H1 (cell line): ENCODE measurements around the gene FBXO28. TPM values are rescaled to one million over a fixed set of nuclear protein-coding genes. Genes with fewer than 3 reads are reported as not detected.

Source experiments
- CBX5 ChIP-seq: fragments of 300-800, 300-1000 bp; sonication (generic); IDR thresholded peaks from 2 replicates; pipeline ENCODE4 v1.7.1; 2016; ENCODE audit warnings: antibody characterized with exemption, low read length, low read depth
- E2F6 ChIP-seq: IDR thresholded peaks from 2 replicates; pipeline ENCODE4 v1.6.1; 2012; ENCODE audit warnings: inconsistent platforms
- HDAC2 ChIP-seq, 2 experiments: fragments of 300-600 bp in 1 of 2; sonication (generic) in 1 of 2; IDR thresholded peaks; 2 replicates each; pipeline ENCODE4 v1.6.1; 2011 to 2012; ENCODE audit warnings: low read depth in 2 of 2, low read length in 2 of 2, mild to moderate bottlenecking in 2 of 2, moderate library complexity in 2 of 2, borderline replicate concordance in 1 of 2, inconsistent platforms in 1 of 2
- HDAC6 ChIP-seq: IDR thresholded peaks from one replicate; pipeline ENCODE4 v1.7.1; 2012; ENCODE audit warnings: low read depth, mild to moderate bottlenecking, inconsistent platforms, low read length, moderate library complexity
- KDM4A ChIP-seq: IDR thresholded peaks from one replicate; pipeline ENCODE4 v1.7.1; 2012; ENCODE audit warnings: low read depth, mild to moderate bottlenecking, moderate library complexity, low read length, inconsistent platforms; ENCODE audit not compliant: severe bottlenecking
- POLR2A ChIP-seq, 2 experiments: IDR thresholded peaks; 1 replicate in 1 of 2; 2 replicates in 1 of 2; pipeline ENCODE4 v1.6.1; 2011; ENCODE audit warnings: low read depth in 2 of 2, low read length in 2 of 2, mild to moderate bottlenecking in 2 of 2; ENCODE audit errors: control extremely low read depth in 1 of 2
- POLR2AphosphoS5 ChIP-seq: IDR thresholded peaks from 2 replicates; pipeline ENCODE4 v1.6.1; 2011; ENCODE audit warnings: low read depth, low read length
- RNF2 ChIP-seq: fragments of 200-900, 300-1000 bp; sonication (generic); IDR thresholded peaks from 2 replicates; pipeline ENCODE4 v1.7.1; 2016; ENCODE audit warnings: borderline replicate concordance, low read depth, mild to moderate bottlenecking, antibody characterized with exemption, low read length; ENCODE audit not compliant: poor library complexity, severe bottlenecking; ENCODE audit errors: missing control alignments
- SAP30 ChIP-seq: fragments of 300-600 bp; sonication (generic); IDR thresholded peaks from 2 replicates; pipeline ENCODE4 v1.7.1; 2012; ENCODE audit warnings: low read length, moderate library complexity, mild to moderate bottlenecking, inconsistent platforms; ENCODE audit not compliant: insufficient read depth, insufficient replicate concordance
- polyA plus RNA-seq, 7 experiments: library from polyadenylated mRNA; depleted of rRNA in 3 of 7; stranded (reverse) in 5 of 7; unstranded in 2 of 7; fragments of >200 nt in 5 of 7; fragments of 200-250 nt in 2 of 7; gene quantifications; 1 replicate in 5 of 7; 2 replicates in 1 of 7; 4 replicates in 1 of 7; pipeline versions ENCODE4 v1.2.1 to v1.2.3, GENCODE V29; 2011 to 2013; ENCODE audit warnings: missing spikeins in 2 of 7, mixed read lengths in 2 of 7
- total RNA-seq: library from RNA; stranded (reverse); fragmentation: NEBNext Ultra II Directional; extraction: Animal tissue kit (Norgen Biotek cat#: 25700); gene quantifications from 2 replicates; pipeline ENCODE4 v1.2.1, GENCODE V29; 2021

FBXO28 gene
- total and polyA plus RNA-seq, 2 of the 8 experiments (the other 6 are each of a cell fraction or from before 2014, with no cell fraction given), result 10.3 to 42.5 TPM

GRCh38 chr1:224193319-224193966 is 79.5 kb downstream of the FBXO28 start (continued):
- TF ChIP-seq KDM4A (no peak), RNF2 (no peak), E2F6 (no peak), POLR2A (IDR thresholded peaks at IDR 0.05; ENCODE audit: control extremely low read depth in 1 of 2, low read depth in 2 of 2, low read length in 2 of 2) (no peak), HDAC2 (IDR thresholded peaks at IDR 0.05; ENCODE audit: borderline replicate concordance in 1 of 2, low read depth in 2 of 2, low read length in 2 of 2) (no peak), HDAC6 (no peak), SAP30 (no peak), POLR2AphosphoS5 (no peak), CBX5 (no peak)
